ENCODE measurements around the gene KIR2DL1.
"Not testable (repeated sequence)": the region's sequence is repeated elsewhere in the genome, so short reads cannot be mapped to it uniquely, and the experiment has no call there.

The KIR2DL1 gene

GRCh38 chr19:54741950-54742349, 27.6 kb upstream of the KIR2DL1 start:
- not testable (repeated sequence) for H3K9ac ChIP-seq (ENCODE audit: low read length); H4K5ac ChIP-seq (ENCODE audit: low read length); DNase-seq; H3K27me3 ChIP-seq (ENCODE audit: insufficient read depth, low read length, poor library complexity); H3K36me3 ChIP-seq (ENCODE audit: control insufficient read depth, insufficient read depth, low read length); H3K23ac ChIP-seq (ENCODE audit: low read length); H3K79me1 ChIP-seq (ENCODE audit: low read length); H4K8ac ChIP-seq (ENCODE audit: low read depth, low read length); H3K4me2 ChIP-seq (ENCODE audit: low read length); H2BK5ac ChIP-seq (ENCODE audit: low read length); H3K4ac ChIP-seq (ENCODE audit: low read depth, low read length); H3K79me2 ChIP-seq (ENCODE audit: control insufficient read depth, insufficient read depth, low read length); H2AK5ac ChIP-seq (ENCODE audit: low read length); H2BK15ac ChIP-seq (replicated peaks; ENCODE audit: low read depth); H3K4me3 ChIP-seq (ENCODE audit: low read length); H3K18ac ChIP-seq (ENCODE audit: low read length); H3K27ac ChIP-seq (ENCODE audit: low read depth, low read length); H3K56ac ChIP-seq (ENCODE audit: low read length); H3K4me1 ChIP-seq (ENCODE audit: control insufficient read depth, low read depth, low read length); H2BK120ac ChIP-seq (ENCODE audit: low read depth, low read length)
- no CpG with 5 or more reads among the region's 5 CpGs for WGBS (ENCODE audit: extremely low coverage, insufficient coverage, low lambda C conversion rate)

- not testable (repeated sequence) for H4K8ac ChIP-seq (ENCODE audit: low read depth, low read length); H3K36me3 ChIP-seq (ENCODE audit: control insufficient read depth, insufficient read depth, low read length); H2BK15ac ChIP-seq (replicated peaks; ENCODE audit: low read depth); H2BK120ac ChIP-seq (ENCODE audit: low read depth, low read length); H3K27ac ChIP-seq (ENCODE audit: low read depth, low read length); H3K56ac ChIP-seq (ENCODE audit: low read length); DNase-seq; H3K4me3 ChIP-seq (ENCODE audit: low read length); H3K79me2 ChIP-seq (ENCODE audit: control insufficient read depth, insufficient read depth, low read length); H4K5ac ChIP-seq (ENCODE audit: low read length); H3K18ac ChIP-seq (ENCODE audit: low read length); H2BK5ac ChIP-seq (ENCODE audit: low read length); H3K4me1 ChIP-seq (ENCODE audit: control insufficient read depth, low read depth, low read length); H3K4ac ChIP-seq (ENCODE audit: low read depth, low read length); H3K9ac ChIP-seq (ENCODE audit: low read length); H2AK5ac ChIP-seq (ENCODE audit: low read length); H3K79me1 ChIP-seq (ENCODE audit: low read length); H3K4me2 ChIP-seq (ENCODE audit: low read length); H3K23ac ChIP-seq (ENCODE audit: low read length); H3K27me3 ChIP-seq (ENCODE audit: insufficient read depth, low read length, poor library complexity)
- WGBS (ENCODE audit: extremely low coverage, insufficient coverage, low lambda C conversion rate): no CpG with 5 or more reads among the region's 5 CpGs
Observed at GRCh38 chr19:54744080-54744479, 25.5 kb upstream of the KIR2DL1 start.

GRCh38 chr19:54747614-54748322, 21.8 kb upstream of the KIR2DL1 start:
- H3K9ac ChIP-seq (ENCODE audit: low read length); H3K4me1 ChIP-seq (ENCODE audit: control insufficient read depth, low read depth, low read length); DNase-seq; H3K4me3 ChIP-seq (ENCODE audit: low read length); H3K27me3 ChIP-seq (ENCODE audit: insufficient read depth, low read length, poor library complexity); H3K56ac ChIP-seq (ENCODE audit: low read length); H3K23ac ChIP-seq (ENCODE audit: low read length); H4K5ac ChIP-seq (ENCODE audit: low read length); H3K36me3 ChIP-seq (ENCODE audit: control insufficient read depth, insufficient read depth, low read length); H3K4me2 ChIP-seq (ENCODE audit: low read length); H3K27ac ChIP-seq (ENCODE audit: low read depth, low read length); H2BK15ac ChIP-seq (replicated peaks; ENCODE audit: low read depth); H3K79me2 ChIP-seq (ENCODE audit: control insufficient read depth, insufficient read depth, low read length); H2BK5ac ChIP-seq (ENCODE audit: low read length); H3K4ac ChIP-seq (ENCODE audit: low read depth, low read length); H4K8ac ChIP-seq (ENCODE audit: low read depth, low read length); H3K79me1 ChIP-seq (ENCODE audit: low read length); H3K18ac ChIP-seq (ENCODE audit: low read length); H2BK120ac ChIP-seq (ENCODE audit: low read depth, low read length); H2AK5ac ChIP-seq (ENCODE audit: low read length): not testable (repeated sequence)
- no CpG with 5 or more reads among the region's 9 CpGs for WGBS (ENCODE audit: extremely low coverage, insufficient coverage, low lambda C conversion rate)

- not testable (repeated sequence) for H3K79me1 ChIP-seq (ENCODE audit: low read length); H3K36me3 ChIP-seq (ENCODE audit: control insufficient read depth, insufficient read depth, low read length); H3K4ac ChIP-seq (ENCODE audit: low read depth, low read length); H3K4me3 ChIP-seq (ENCODE audit: low read length); DNase-seq; H3K56ac ChIP-seq (ENCODE audit: low read length); H3K4me1 ChIP-seq (ENCODE audit: control insufficient read depth, low read depth, low read length); H4K8ac ChIP-seq (ENCODE audit: low read depth, low read length); H3K79me2 ChIP-seq (ENCODE audit: control insufficient read depth, insufficient read depth, low read length); H2BK15ac ChIP-seq (replicated peaks; ENCODE audit: low read depth); H4K5ac ChIP-seq (ENCODE audit: low read length); H3K27me3 ChIP-seq (ENCODE audit: insufficient read depth, low read length, poor library complexity); H2AK5ac ChIP-seq (ENCODE audit: low read length); H3K4me2 ChIP-seq (ENCODE audit: low read length); H3K9ac ChIP-seq (ENCODE audit: low read length); H3K18ac ChIP-seq (ENCODE audit: low read length); H2BK120ac ChIP-seq (ENCODE audit: low read depth, low read length); H2BK5ac ChIP-seq (ENCODE audit: low read length); H3K27ac ChIP-seq (ENCODE audit: low read depth, low read length); H3K23ac ChIP-seq (ENCODE audit: low read length)
- WGBS (ENCODE audit: extremely low coverage, insufficient coverage, low lambda C conversion rate): no CpG with 5 or more reads among the region's 6 CpGs
Observed at GRCh38 chr19:54750276-54750675, 19.3 kb upstream of the KIR2DL1 start.

DNA sequence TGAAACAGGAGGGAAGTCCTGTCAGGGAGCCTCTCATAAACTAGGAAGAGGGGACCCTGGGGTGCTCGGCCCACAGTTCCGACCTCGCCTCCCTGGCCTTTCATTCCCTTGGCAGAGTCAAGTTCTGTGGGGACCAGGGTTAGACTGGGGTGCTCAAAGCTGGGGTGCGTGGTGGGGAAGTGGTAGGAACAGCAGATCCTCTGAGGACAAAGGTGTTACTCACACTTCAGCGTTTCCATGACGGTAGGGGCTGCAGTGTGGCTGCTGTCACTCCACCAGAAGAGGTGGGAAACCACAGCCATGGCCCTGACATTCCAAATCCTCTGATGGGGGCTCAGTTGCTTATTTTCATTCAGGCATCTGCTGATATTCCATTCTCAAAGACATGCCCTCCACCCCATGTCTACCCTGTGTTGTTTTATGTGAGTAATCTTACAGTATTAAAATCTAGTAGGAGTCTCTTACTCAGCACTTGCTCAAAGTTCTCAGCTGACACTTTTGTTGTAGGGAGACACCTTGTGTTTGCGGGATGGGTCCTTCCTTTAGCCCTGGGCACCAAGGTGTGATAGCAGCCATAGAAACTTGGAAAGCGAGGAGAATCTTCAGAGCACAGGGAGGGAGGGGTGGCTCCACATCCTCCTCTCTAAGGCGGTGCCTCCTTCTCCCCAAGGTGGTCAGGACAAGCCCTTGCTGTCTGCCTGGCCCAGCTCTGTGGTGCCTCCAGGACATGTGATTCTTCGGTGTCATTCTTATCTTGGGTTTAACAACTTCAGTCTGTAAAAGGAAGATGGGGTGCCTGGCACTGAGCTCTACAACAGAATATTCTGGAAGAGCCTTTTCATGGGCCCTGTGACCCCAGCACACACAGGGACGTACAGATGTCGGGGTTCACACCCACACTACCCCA, 13.1 kb upstream of the KIR2DL1 start:
- not testable (repeated sequence) for H3K9ac ChIP-seq (ENCODE audit: low read length); H3K36me3 ChIP-seq (ENCODE audit: control insufficient read depth, insufficient read depth, low read length); H2BK120ac ChIP-seq (ENCODE audit: low read depth, low read length); H2BK15ac ChIP-seq (replicated peaks; ENCODE audit: low read depth); H4K8ac ChIP-seq (ENCODE audit: low read depth, low read length); H3K23ac ChIP-seq (ENCODE audit: low read length); H2BK5ac ChIP-seq (ENCODE audit: low read length); H3K4me2 ChIP-seq (ENCODE audit: low read length); H3K4me3 ChIP-seq (ENCODE audit: low read length); H3K56ac ChIP-seq (ENCODE audit: low read length); H3K79me2 ChIP-seq (ENCODE audit: control insufficient read depth, insufficient read depth, low read length); DNase-seq; H4K5ac ChIP-seq (ENCODE audit: low read length); H3K4ac ChIP-seq (ENCODE audit: low read depth, low read length); H3K18ac ChIP-seq (ENCODE audit: low read length); H3K27me3 ChIP-seq (ENCODE audit: insufficient read depth, low read length, poor library complexity); H3K4me1 ChIP-seq (ENCODE audit: control insufficient read depth, low read depth, low read length); H3K79me1 ChIP-seq (ENCODE audit: low read length); H2AK5ac ChIP-seq (ENCODE audit: low read length); H3K27ac ChIP-seq (ENCODE audit: low read depth, low read length)
- no CpG with 5 or more reads among the region's 12 CpGs for WGBS (ENCODE audit: extremely low coverage, insufficient coverage, low lambda C conversion rate)

Measured in mesendoderm (in vitro differentiated cells).